ENCODE data around the gene UBAC1. TPM values are rescaled to one million over a fixed set of nuclear protein-coding genes. Genes with fewer than 3 reads are reported as not detected.
"Not testable (repeated sequence)": the region's sequence is repeated elsewhere in the genome, so short reads cannot be mapped to it uniquely, and the experiment has no call there.

UBAC1 gene
- total RNA-seq, 2 experiments from 2014 or later, result 28.1 to 29.5 TPM

GRCh38 chr9:135968601-135969000 lies 7.4 kb upstream of the UBAC1 start:
- Mint-ChIP-seq H3K4me1 (peaks cover 6% of the 10 kb centered on the region), H3K4me3 (no peak overlapping the region), H3K36me3 (ENCODE audit: low read depth) (no peaks in the 10 kb centered on the region), H3K27me3 (peaks cover 4% of the 10 kb centered on the region), H3K9me3 (no peaks in the 10 kb centered on the region), H3K27ac (no peak overlapping the region)
- ChIA-PET CTCF (interaction anchor here (0.8 to 3.5 kb wide), 5 partner anchors 10 to 173 kb away, joined by 3 to 33 read pairs (median 5); no protein-coding TSS in a partner anchor), POLR2A (no interaction called here)
- no peak for DNase-seq

- CTCF ChIA-PET, result interaction anchor here (0.8 to 3.5 kb wide), 8 partner anchors 11 to 174 kb away, joined by 3 to 33 read pairs (median 5); no protein-coding TSS in a partner anchor
- DNase-seq, result no peak
Observed at GRCh38 chr9:135968083-135968476, 6.9 kb upstream of the UBAC1 start.

GRCh38 chr9:135966916-135967260 lies 5.7 kb upstream of the UBAC1 start:
- Mint-ChIP-seq H3K4me1 (peaks cover 13% of the 10 kb centered on the region), H3K27me3 (peaks cover 12% of the 10 kb centered on the region)
- ChIA-PET CTCF (interaction anchor here (1.1 to 3.5 kb wide), 9 partner anchors 12 to 155 kb away, joined by 3 to 33 read pairs (median 5); no protein-coding TSS in a partner anchor), POLR2A (interaction anchor here (0.9 to 1.2 kb wide), 2 partner anchors 151 to 156 kb away, joined by 3 to 5 read pairs; no protein-coding TSS in a partner anchor)
- not testable (repeated sequence) for H3K9me3 Mint-ChIP-seq; H3K36me3 Mint-ChIP-seq (ENCODE audit: low read depth); DNase-seq; H3K4me3 Mint-ChIP-seq; H3K27ac Mint-ChIP-seq

More at GRCh38 chr9:135968083-135968476, 6.9 kb upstream of the UBAC1 start:
- peaks cover 5% of the 10 kb centered on the region for H3K27me3 Mint-ChIP-seq
- H3K36me3 Mint-ChIP-seq (ENCODE audit: low read depth), result no peaks in the 10 kb centered on the region
- H3K4me3 Mint-ChIP-seq, result no peak overlapping the region
- H3K4me1 Mint-ChIP-seq, result peaks cover 6% of the 10 kb centered on the region
- H3K9me3 Mint-ChIP-seq, result no peaks in the 10 kb centered on the region
- POLR2A ChIA-PET, result interaction anchor here (1.2 kb wide), 1 partner anchor 155 kb away, joined by 5 read pairs; no protein-coding TSS in a partner anchor
- no peak overlapping the region for H3K27ac Mint-ChIP-seq

- no peak overlapping the region for H3K4me3 Mint-ChIP-seq
- CTCF ChIA-PET, result no interaction called here
- DNase-seq, result no peak
- POLR2A ChIA-PET, result no interaction called here
- peaks cover 21% of the 10 kb centered on the region for H3K4me1 Mint-ChIP-seq
- peaks cover 12% of the 10 kb centered on the region for H3K27me3 Mint-ChIP-seq
- no peaks in the 10 kb centered on the region for H3K9me3 Mint-ChIP-seq
- H3K36me3 Mint-ChIP-seq (ENCODE audit: low read depth), result no peaks in the 10 kb centered on the region
- no peak overlapping the region for H3K27ac Mint-ChIP-seq
Observed at GRCh38 chr9:135965124-135965756, 4.1 kb upstream of the UBAC1 start.

- H3K36me3 Mint-ChIP-seq (ENCODE audit: low read depth), result no peaks in the 10 kb centered on the region
- H3K4me3 Mint-ChIP-seq, result no peak overlapping the region
- peaks cover 10% of the 10 kb centered on the region for H3K27me3 Mint-ChIP-seq
- CTCF ChIA-PET, result no interaction called here
- H3K9me3 Mint-ChIP-seq, result no peaks in the 10 kb centered on the region
- no peak for DNase-seq
- H3K27ac Mint-ChIP-seq, result no peak overlapping the region
- POLR2A ChIA-PET, result no interaction called here
- H3K4me1 Mint-ChIP-seq, result peaks cover 29% of the 10 kb centered on the region
Observed at GRCh38 chr9:135963938-135964337, 2.8 kb upstream of the UBAC1 start.

GRCh38 chr9:135963338-135963737 lies 2.2 kb upstream of the UBAC1 start:
- H3K4me1 Mint-ChIP-seq, result peaks cover 30% of the 10 kb centered on the region
- H3K4me3 Mint-ChIP-seq, result no peak overlapping the region
- H3K9me3 Mint-ChIP-seq, result no peaks in the 10 kb centered on the region
- no peak overlapping the region for H3K27ac Mint-ChIP-seq
- H3K36me3 Mint-ChIP-seq (ENCODE audit: low read depth), result no peaks in the 10 kb centered on the region
- ChIA-PET CTCF (no interaction called here), POLR2A (no interaction called here)
- peaks cover 9% of the 10 kb centered on the region for H3K27me3 Mint-ChIP-seq
- no peak for DNase-seq

- Mint-ChIP-seq H3K27ac (no peak overlapping the region), H3K4me1 (peaks cover 30% of the 10 kb centered on the region)
Observed at GRCh38 chr9:135962696-135963307, 1.6 kb upstream of the UBAC1 start.

GRCh38 chr9:135961811-135962695 lies 880 bp upstream of the UBAC1 start:
- peaks cover 9% of the 10 kb centered on the region for H3K27me3 Mint-ChIP-seq
- H3K27ac Mint-ChIP-seq, result no peak overlapping the region
- no peaks in the 10 kb centered on the region for H3K9me3 Mint-ChIP-seq
- no peaks in the 10 kb centered on the region for H3K36me3 Mint-ChIP-seq (ENCODE audit: low read depth)
- ChIA-PET POLR2A (no interaction called here), CTCF (interaction anchor here (0.6 to 2.0 kb wide), 3 partner anchors 8 to 156 kb away, joined by 3 to 5 read pairs (median 5); no protein-coding TSS in a partner anchor)
- DNase-seq, result no peak
- peak overlapping the region; percentile 63 for H3K4me3 Mint-ChIP-seq
- peaks cover 25% of the 10 kb centered on the region for H3K4me1 Mint-ChIP-seq

More at GRCh38 chr9:135962696-135963307, 1.6 kb upstream of the UBAC1 start:
- ChIA-PET CTCF (no interaction called here), POLR2A (no interaction called here)
- Mint-ChIP-seq H3K27me3 (peaks cover 9% of the 10 kb centered on the region), H3K36me3 (ENCODE audit: low read depth) (no peaks in the 10 kb centered on the region), H3K9me3 (no peaks in the 10 kb centered on the region), H3K4me3 (no peak overlapping the region)
- DNase-seq, result no peak

- no peak for DNase-seq
- Mint-ChIP-seq H3K36me3 (ENCODE audit: low read depth) (no peaks in the 10 kb centered on the region), H3K4me3 (peak overlapping the region; percentile 86), H3K27ac (peak overlapping the region; percentile 26), H3K4me1 (peaks cover 25% of the 10 kb centered on the region), H3K9me3 (no peaks in the 10 kb centered on the region), H3K27me3 (peaks cover 9% of the 10 kb centered on the region)
- POLR2A ChIA-PET, result interaction anchor here (1.0 to 1.1 kb wide), 3 partner anchors 21 to 149 kb away, joined by 3 to 5 read pairs (median 3); no protein-coding TSS in a partner anchor
- CTCF ChIA-PET, result interaction anchor here (0.6 to 2.0 kb wide), 4 partner anchors 9 to 161 kb away, joined by 3 to 5 read pairs (median 4); no protein-coding TSS in a partner anchor
Observed at GRCh38 chr9:135960411-135961276, 529 bp downstream of the UBAC1 start.

GRCh38 chr9:135959814-135960213 lies 1.4 kb downstream of the UBAC1 start:
- H3K4me1 Mint-ChIP-seq, result peaks cover 25% of the 10 kb centered on the region
- peak overlapping the region; percentile 86 for H3K4me3 Mint-ChIP-seq
- CTCF ChIA-PET, result interaction anchor here (2.0 kb wide), 1 partner anchor 96 kb away, joined by 5 read pairs; no protein-coding TSS in a partner anchor
- peaks cover 2% of the 10 kb centered on the region for H3K36me3 Mint-ChIP-seq (ENCODE audit: low read depth)
- no peaks in the 10 kb centered on the region for H3K9me3 Mint-ChIP-seq
- H3K27me3 Mint-ChIP-seq, result peaks cover 9% of the 10 kb centered on the region
- no peak overlapping the region for H3K27ac Mint-ChIP-seq
- POLR2A ChIA-PET, result interaction anchor here (1.0 to 1.1 kb wide), 2 partner anchors 20 to 150 kb away, joined by 3 to 5 read pairs; no protein-coding TSS in a partner anchor
- no peak for DNase-seq

GRCh38 chr9:135958485-135958884 lies 2.7 kb downstream of the UBAC1 start:
- peaks cover 7% of the 10 kb centered on the region for H3K27me3 Mint-ChIP-seq
- H3K4me3 Mint-ChIP-seq, result no peak overlapping the region
- H3K27ac Mint-ChIP-seq, result no peak overlapping the region
- H3K4me1 Mint-ChIP-seq, result peaks cover 25% of the 10 kb centered on the region
- H3K36me3 Mint-ChIP-seq (ENCODE audit: low read depth), result peaks cover 7% of the 10 kb centered on the region
- no peaks in the 10 kb centered on the region for H3K9me3 Mint-ChIP-seq
- POLR2A ChIA-PET, result no interaction called here
- DNase-seq, result no peak
- CTCF ChIA-PET, result interaction anchor here (0.5 to 0.7 kb wide), 2 partner anchors 48 to 137 kb away, joined by 3 read pairs; partner anchors contain the start of gene NACC2

- Mint-ChIP-seq H3K4me1 (peaks cover 22% of the 10 kb centered on the region), H3K4me3 (no peak overlapping the region), H3K36me3 (ENCODE audit: low read depth) (peaks cover 13% of the 10 kb centered on the region), H3K27ac (no peak overlapping the region), H3K27me3 (peaks cover under 1% of the 10 kb centered on the region), H3K9me3 (no peaks in the 10 kb centered on the region)
- ChIA-PET POLR2A (no interaction called here), CTCF (no interaction called here)
- DNase-seq, result no peak
Observed at GRCh38 chr9:135957431-135957830, 3.7 kb downstream of the UBAC1 start.

Data from activated CD4-positive, alpha-beta memory T cell treated with anti-CD3 and anti-CD28 coated beads, Interleukin-2, amount 10 ng/mL, durations not matched to agents 7 days and 5 days (primary cell).